ENCODE results near the gene SMARCA4.
"Not testable (repeated sequence)": the region's sequence is repeated elsewhere in the genome, so short reads cannot be mapped to it uniquely, and the experiment has no call there.

The SMARCA4 gene

DNA sequence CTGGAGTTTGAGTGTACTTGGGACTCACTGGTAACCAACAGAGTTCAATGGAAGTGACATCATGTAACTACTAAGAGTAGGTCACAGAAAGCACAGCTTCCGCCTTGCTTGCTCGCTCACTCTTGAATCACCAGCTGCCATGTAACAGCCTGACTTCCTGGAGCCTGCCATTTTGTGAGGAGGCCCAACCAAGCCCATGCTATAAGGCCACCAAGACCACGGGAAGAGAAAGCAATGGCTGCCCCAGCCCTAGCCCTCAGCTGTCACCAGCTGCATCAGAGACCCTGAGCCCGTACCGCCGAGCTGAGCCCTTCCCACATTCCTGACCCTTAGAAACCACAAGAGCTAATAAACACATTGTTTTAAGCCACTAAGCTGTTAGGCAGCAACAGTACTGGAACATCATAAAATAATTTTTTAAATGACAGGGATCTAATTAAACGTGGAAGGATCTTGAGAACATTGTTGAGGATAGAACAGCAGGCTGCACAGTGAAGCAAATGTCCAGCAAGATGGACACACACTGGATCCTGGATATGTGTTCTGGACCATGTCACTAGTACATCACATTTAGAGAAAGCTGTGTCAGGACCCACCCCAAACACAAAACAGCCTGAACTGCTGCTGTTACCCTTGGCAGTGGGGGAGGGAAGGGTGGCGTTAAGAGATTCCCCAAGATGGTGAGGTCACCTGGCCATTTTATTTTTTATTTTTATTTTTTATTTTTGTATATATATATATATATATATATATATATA, 106.7 kb downstream of the SMARCA4 start:
- POLR2A ChIA-PET: no interaction called here
- no peak for DNase-seq (ENCODE audit: extremely low spot score)
- TF ChIP-seq ZNF384 (IDR thresholded peaks at IDR 0.05): no peak
- no peak for TF ChIP-seq SUZ12 (IDR thresholded peaks at IDR 0.05)
- TF ChIP-seq ELF4 (IDR thresholded peaks at IDR 0.05): no peak
- no peak for TF ChIP-seq CTBP1 (IDR thresholded peaks at IDR 0.05; ENCODE audit: borderline replicate concordance)
- CTCF ChIA-PET: interaction anchor here (1.0 kb wide), 1 partner anchor 126 kb away, joined by 3 read pairs; no protein-coding TSS in a partner anchor

DNA sequence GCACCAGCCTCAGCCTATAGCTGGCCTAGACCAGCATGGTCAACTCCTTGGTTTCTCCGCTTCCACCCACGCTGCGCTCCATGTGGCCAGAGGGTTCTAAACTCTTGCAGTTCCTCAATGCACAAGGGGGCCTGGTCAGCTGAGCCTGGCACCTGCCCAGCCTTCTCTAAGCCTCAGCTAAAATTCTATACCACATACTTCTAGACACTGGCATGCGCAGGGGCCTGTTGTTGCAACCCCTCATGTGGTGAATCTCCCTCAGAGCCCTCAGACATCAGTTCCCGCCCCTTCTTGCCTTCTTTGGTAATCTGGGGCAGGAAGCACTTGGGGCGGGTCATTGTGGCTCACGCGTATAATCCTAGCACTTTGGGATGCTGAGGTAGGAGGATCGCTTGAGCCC, 108.7 kb downstream of the SMARCA4 start:
- DNase-seq (ENCODE audit: extremely low spot score): no peak
- CTCF ChIA-PET: no interaction called here
- TF ChIP-seq HDGF (IDR thresholded peaks at IDR 0.05; ENCODE audit: borderline replicate concordance): no peak
- no peak for TF ChIP-seq L3MBTL2 (conservative IDR thresholded peaks at IDR 0.05)
- TF ChIP-seq SP1 (IDR thresholded peaks at IDR 0.05): no peak
- TF ChIP-seq ZNF384 (IDR thresholded peaks at IDR 0.05): no peak
- no peak for TF ChIP-seq ELF4 (IDR thresholded peaks at IDR 0.05)
- TF ChIP-seq NFRKB (IDR thresholded peaks at IDR 0.05): no peak
- no peak for TF ChIP-seq CTBP1 (IDR thresholded peaks at IDR 0.05; ENCODE audit: borderline replicate concordance)
- TF ChIP-seq BHLHE40 (IDR thresholded peaks at IDR 0.05; ENCODE audit: borderline replicate concordance): no peak
- TF ChIP-seq FOXM1 (IDR thresholded peaks at IDR 0.05; ENCODE audit: borderline replicate concordance): no peak
- no peak for TF ChIP-seq FOXK2 (IDR thresholded peaks at IDR 0.05)
- no peak for TF ChIP-seq FOXA1 (IDR thresholded peaks at IDR 0.05)
- TF ChIP-seq, protein P1, sequence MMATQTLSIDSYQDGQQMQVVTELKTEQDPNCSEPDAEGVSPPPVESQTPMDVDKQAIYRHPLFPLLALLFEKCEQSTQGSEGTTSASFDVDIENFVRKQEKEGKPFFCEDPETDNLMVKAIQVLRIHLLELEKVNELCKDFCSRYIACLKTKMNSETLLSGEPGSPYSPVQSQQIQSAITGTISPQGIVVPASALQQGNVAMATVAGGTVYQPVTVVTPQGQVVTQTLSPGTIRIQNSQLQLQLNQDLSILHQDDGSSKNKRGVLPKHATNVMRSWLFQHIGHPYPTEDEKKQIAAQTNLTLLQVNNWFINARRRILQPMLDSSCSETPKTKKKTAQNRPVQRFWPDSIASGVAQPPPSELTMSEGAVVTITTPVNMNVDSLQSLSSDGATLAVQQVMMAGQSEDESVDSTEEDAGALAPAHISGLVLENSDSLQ (IDR thresholded peaks at IDR 0.05): no peak
- TF ChIP-seq ARNT (IDR thresholded peaks at IDR 0.05): no peak

DNA sequence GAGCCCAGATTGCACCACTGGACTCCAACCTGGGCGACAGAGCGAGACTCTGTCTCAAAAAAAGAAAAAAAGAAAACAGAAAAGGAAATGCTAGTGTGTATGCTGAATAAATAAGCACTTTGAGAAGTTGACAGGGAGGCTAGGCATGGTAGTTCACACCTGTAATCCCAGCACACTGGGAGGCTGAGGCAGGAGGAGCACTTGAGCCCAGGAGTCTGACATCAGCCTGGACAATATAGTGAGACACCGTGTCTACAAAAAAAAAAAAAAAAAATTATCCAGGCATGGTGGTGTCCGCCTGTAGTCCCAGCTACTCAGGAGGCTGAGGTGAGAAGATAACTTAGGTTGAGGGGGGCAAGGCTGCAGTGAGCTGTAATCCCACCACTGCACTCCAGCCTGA, 109.3 kb downstream of the SMARCA4 start:
- POLR2A ChIA-PET: no interaction called here
- CTCF ChIA-PET: interaction anchor here (0.6 kb wide), 3 partner anchors 22 to 371 kb away, joined by 3 to 4 read pairs (median 4); no protein-coding TSS in a partner anchor
- DNase-seq (ENCODE audit: extremely low spot score): no peak
- 0 out of 2 replicates have a peak, but pooled peaks have one; percentile 6 for TF ChIP-seq ZNF384 (IDR thresholded peaks at IDR 0.05)
- no peak for TF ChIP-seq SP1 (IDR thresholded peaks at IDR 0.05)

More for the DNA sequence above, 108.7 kb downstream of the SMARCA4 start:
- POLR2A ChIA-PET: no interaction called here

DNA sequence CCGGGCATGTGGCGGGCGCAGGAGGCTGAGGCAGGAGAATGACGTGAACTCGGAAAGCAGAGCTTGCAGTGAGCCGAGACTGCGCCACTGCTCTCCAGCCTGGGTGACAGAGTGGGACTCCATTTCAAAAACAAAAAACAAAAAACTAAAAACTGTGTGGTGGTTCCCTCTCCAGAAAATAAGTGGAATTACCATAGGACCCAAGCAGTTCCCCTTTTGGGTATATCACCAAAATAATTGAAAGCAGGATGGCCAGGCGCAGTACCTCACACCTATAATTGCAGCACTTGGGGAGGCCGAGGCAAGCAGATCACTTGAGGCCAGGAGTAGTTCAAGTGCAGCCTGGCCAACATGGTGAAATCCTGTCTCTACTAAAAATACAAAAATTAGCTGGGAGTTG, 112.7 kb downstream of the SMARCA4 start:
- TF ChIP-seq, protein P1 (IDR thresholded peaks at IDR 0.05): no peak
- TF ChIP-seq NFRKB (IDR thresholded peaks at IDR 0.05) (no peak), ARNT (IDR thresholded peaks at IDR 0.05) (no peak), FOXK2 (IDR thresholded peaks at IDR 0.05) (no peak), ZNF384 (IDR thresholded peaks at IDR 0.05) (no peak), SP1 (IDR thresholded peaks at IDR 0.05) (no peak), HDGF (IDR thresholded peaks at IDR 0.05; ENCODE audit: borderline replicate concordance) (no peak), LEF1 (IDR thresholded peaks at IDR 0.05; ENCODE audit: borderline replicate concordance) (no peak), FOXA1 (IDR thresholded peaks at IDR 0.05) (no peak)
- CTCF ChIA-PET: no interaction called here
- DNase-seq (ENCODE audit: extremely low spot score): no peak
- POLR2A ChIA-PET: no interaction called here

DNA sequence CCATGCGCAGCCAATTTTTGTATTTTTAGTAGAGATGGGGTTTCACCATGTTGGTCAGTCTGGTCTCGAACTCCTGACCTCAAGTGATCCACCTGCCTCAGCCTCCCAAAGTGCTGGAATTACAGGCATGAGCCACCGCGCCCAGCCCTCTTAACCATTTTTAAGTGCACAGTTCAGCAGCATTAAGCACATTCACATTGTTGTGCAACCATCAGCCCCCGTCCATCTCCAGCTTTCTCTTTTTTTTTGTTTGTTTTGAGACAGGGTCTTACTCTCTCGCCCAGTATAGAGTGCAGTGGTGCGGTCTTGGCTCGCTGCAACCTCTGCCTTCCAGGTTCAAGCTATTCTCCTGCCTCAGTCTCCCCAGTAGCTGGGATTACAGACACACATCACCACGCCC, 116.0 kb downstream of the SMARCA4 start:
- CTCF ChIA-PET; DNase-seq (ENCODE audit: extremely low spot score); POLR2A ChIA-PET: not testable (repeated sequence)

DNA sequence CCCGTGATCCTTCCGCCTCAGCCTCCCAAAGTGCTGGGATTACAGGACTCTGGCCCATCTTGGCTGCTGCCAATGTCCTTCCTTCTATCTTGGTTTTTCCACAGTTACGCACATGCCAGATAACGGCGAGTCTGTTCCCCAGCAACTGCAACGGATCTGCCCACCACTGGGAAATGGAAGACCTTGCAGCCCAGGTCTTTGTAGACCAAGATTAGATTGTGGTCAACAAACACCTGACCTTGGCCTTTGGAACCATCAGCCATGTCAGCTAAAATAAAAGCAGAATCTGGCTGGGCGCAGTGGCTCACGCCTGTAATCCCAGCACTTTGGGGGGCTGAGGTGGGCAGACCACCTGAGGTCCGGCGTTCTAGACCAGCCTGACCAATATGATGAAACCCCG, 118.1 kb downstream of the SMARCA4 start:
- ChIA-PET POLR2A (no interaction called here), CTCF (no interaction called here)
- no peak for TF ChIP-seq ELF4 (IDR thresholded peaks at IDR 0.05)
- no peak for TF ChIP-seq CTBP1 (IDR thresholded peaks at IDR 0.05; ENCODE audit: borderline replicate concordance)
- no peak for TF ChIP-seq SUZ12 (IDR thresholded peaks at IDR 0.05)
- no peak for TF ChIP-seq FOXA1 (IDR thresholded peaks at IDR 0.05)
- TF ChIP-seq FOXK2 (IDR thresholded peaks at IDR 0.05): no peak
- TF ChIP-seq TARDBP (IDR thresholded peaks at IDR 0.05): no peak
- TF ChIP-seq BHLHE40 (IDR thresholded peaks at IDR 0.05; ENCODE audit: borderline replicate concordance): no peak
- no peak for TF ChIP-seq ZNF384 (IDR thresholded peaks at IDR 0.05)
- TF ChIP-seq ARNT (IDR thresholded peaks at IDR 0.05): no peak
- TF ChIP-seq FOXM1 (IDR thresholded peaks at IDR 0.05; ENCODE audit: borderline replicate concordance): no peak
- TF ChIP-seq L3MBTL2 (conservative IDR thresholded peaks at IDR 0.05): no peak
- TF ChIP-seq LEF1 (IDR thresholded peaks at IDR 0.05; ENCODE audit: borderline replicate concordance): no peak
- TF ChIP-seq, protein P1 (IDR thresholded peaks at IDR 0.05): no peak
- no peak for TF ChIP-seq NFRKB (IDR thresholded peaks at IDR 0.05)
- TF ChIP-seq SP1 (IDR thresholded peaks at IDR 0.05): no peak
- no peak for TF ChIP-seq HDGF (IDR thresholded peaks at IDR 0.05; ENCODE audit: borderline replicate concordance)
- DNase-seq (ENCODE audit: extremely low spot score): no peak

DNA sequence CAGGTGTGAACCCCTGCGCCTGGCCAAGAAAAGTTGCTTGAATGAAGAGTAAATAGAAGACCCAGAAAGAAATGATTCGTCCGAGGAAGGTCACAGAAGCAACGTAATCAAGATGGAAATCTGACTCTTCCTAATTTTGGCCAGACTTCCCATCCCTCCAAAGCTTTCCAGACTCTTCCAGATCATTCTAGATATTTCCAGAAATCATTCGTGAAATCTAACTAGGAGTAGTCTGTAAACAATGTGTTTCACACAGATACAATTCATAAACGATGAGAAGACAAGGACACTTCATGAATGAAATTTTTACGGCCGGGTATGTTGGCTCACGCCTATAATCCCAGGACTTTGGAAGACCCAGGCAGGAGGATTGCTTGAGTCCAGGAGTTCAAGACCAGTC, 119.2 kb downstream of the SMARCA4 start:
- ChIA-PET POLR2A (interaction anchor here (0.9 kb wide), 1 partner anchor 8 kb away, joined by 3 read pairs; no protein-coding TSS in a partner anchor), CTCF (no interaction called here)
- TF ChIP-seq HDGF (IDR thresholded peaks at IDR 0.05; ENCODE audit: borderline replicate concordance): no peak
- no peak for DNase-seq (ENCODE audit: extremely low spot score)
